ENCODE data around the gene ANAPC7.
"Not testable (repeated sequence)": the region's sequence is repeated elsewhere in the genome, so short reads cannot be mapped to it uniquely, and the experiment has no call there.

Gene ANAPC7, protein sequence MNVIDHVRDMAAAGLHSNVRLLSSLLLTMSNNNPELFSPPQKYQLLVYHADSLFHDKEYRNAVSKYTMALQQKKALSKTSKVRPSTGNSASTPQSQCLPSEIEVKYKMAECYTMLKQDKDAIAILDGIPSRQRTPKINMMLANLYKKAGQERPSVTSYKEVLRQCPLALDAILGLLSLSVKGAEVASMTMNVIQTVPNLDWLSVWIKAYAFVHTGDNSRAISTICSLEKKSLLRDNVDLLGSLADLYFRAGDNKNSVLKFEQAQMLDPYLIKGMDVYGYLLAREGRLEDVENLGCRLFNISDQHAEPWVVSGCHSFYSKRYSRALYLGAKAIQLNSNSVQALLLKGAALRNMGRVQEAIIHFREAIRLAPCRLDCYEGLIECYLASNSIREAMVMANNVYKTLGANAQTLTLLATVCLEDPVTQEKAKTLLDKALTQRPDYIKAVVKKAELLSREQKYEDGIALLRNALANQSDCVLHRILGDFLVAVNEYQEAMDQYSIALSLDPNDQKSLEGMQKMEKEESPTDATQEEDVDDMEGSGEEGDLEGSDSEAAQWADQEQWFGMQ

DNA sequence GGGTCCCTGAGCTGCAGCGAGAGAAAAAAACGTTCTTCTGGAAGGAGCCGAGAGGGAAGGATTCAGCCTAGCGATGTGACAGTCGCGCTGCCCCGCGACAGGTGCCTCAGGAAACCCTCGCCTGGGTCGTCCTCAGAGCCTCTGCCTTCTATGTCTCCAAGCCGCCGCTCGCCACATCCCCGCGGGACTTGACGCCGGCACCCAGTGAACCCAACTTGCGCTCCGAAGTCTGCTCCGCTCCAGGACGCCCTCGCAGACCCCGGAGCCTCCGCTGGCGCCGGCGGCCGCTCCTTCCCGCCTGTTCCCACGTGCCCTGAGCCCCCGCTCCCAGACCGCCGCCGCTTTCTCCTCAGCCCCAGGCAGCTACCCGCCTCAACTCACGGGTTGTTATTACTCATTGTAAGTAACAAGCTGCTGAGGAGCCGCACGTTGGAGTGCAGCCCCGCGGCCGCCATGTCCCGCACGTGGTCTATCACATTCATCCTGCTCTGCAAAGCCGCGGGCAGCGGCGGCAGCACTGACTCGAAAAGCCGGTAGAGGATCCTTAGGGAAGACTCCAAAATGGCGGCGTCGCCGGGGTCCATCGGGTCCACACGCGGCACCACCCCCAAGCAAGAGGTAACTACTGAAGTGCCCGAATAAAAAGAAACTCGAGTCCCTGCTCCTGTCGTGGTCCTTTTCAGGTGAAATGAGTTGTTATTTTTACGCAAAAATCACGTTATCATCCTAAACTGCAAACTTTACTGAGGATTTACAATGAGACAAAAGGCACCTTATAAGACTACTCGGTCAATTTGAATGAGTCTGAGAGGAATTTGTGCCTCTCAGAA, at the start of gene ANAPC7:
ANAPC7 (minus strand) TSS at position 563 of the 830 bp plus-strand sequence; CDS start at position 482, 81 bp downstream.
- TF ChIP-seq, protein P1, sequence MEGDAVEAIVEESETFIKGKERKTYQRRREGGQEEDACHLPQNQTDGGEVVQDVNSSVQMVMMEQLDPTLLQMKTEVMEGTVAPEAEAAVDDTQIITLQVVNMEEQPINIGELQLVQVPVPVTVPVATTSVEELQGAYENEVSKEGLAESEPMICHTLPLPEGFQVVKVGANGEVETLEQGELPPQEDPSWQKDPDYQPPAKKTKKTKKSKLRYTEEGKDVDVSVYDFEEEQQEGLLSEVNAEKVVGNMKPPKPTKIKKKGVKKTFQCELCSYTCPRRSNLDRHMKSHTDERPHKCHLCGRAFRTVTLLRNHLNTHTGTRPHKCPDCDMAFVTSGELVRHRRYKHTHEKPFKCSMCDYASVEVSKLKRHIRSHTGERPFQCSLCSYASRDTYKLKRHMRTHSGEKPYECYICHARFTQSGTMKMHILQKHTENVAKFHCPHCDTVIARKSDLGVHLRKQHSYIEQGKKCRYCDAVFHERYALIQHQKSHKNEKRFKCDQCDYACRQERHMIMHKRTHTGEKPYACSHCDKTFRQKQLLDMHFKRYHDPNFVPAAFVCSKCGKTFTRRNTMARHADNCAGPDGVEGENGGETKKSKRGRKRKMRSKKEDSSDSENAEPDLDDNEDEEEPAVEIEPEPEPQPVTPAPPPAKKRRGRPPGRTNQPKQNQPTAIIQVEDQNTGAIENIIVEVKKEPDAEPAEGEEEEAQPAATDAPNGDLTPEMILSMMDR (IDR thresholded peaks at IDR 0.05), result no peak

DNA sequence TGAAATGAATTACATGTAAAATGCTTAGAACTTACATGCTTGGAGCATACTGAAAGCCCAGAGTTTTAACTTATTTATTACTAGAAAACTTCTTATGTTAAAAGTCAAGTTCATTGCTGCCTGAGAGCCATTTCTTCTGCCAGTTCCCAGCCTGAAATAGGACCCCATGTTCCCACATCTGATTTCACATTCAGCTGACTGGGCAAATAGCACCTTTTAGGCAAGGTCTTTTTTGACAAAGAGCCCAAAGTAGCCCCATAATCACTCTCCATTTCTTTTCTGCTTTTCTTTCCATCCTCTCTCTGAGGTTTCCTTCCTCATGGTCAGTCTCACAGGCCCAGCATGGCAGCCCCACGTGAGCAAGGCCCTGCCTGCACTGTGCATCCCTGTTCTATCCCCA, 47.8 kb upstream of the ANAPC7 start:
- Histone ChIP-seq H3K27ac (peak overlapping the region in 1 of 2 donors; percentile 5), H3K4me3 (no peak overlapping the region)
- TF ChIP-seq, protein P1 (IDR thresholded peaks at IDR 0.05), result no peak
- DNase-seq (ENCODE audit: low spot score), result no peak

More for the DNA sequence above, at the start of gene ANAPC7:
- DNase-seq (ENCODE audit: low spot score), result peak; percentile 94
- Histone ChIP-seq H3K4me3 (peak within 1 kb of the TSS; percentile 99), H3K27ac (peak within 1 kb of the TSS; percentile 68 to 87)

DNA sequence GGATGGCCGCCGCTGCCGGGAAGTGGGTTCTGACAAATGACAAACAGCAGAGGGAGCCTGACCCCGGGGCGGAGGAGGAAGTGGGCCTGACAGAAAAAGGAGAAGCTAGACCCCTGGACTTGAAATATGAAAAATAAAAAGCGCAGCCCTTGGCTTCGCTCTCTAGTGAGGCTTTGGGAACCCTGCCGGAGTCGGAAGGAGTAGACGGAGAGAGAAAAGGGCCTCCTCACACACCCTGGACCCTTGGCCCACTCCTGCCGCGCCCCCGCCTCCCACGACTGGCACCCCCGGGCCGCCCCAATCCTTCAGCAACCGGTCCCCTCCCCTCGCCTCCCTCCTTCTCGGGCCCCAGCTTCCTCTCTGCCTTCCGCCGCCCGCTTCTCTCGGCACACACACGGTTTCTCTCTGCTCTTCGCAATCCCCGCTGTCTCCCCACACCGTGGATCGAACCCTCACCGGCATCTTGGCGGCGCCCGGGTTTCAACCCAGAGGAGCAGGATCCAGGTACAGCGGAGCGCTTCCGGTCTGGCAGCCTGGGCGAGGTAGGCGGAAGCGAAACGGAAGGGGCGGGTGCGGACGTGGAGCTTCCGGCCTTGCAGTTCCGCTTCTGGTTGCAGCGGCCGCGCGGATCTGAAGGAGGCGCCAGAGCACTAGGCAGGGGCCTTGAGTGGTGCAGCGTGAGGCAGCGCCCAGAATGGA, 46.4 kb upstream of the ANAPC7 start, which contains the start of gene ARPC3:
ARPC3 (minus strand) TSS at position 539 of the 699 bp plus-strand sequence; CDS start at position 462, 77 bp downstream.
- TF ChIP-seq, protein P1 (IDR thresholded peaks at IDR 0.05), result peak; percentile 73
- peak within 1 kb of the TSS; percentile 83 to 91 for H3K27ac ChIP-seq
- peak within 1 kb of the TSS; percentile 84 for H3K4me3 ChIP-seq
- DNase-seq (ENCODE audit: low spot score), result peak; percentile 94

DNA sequence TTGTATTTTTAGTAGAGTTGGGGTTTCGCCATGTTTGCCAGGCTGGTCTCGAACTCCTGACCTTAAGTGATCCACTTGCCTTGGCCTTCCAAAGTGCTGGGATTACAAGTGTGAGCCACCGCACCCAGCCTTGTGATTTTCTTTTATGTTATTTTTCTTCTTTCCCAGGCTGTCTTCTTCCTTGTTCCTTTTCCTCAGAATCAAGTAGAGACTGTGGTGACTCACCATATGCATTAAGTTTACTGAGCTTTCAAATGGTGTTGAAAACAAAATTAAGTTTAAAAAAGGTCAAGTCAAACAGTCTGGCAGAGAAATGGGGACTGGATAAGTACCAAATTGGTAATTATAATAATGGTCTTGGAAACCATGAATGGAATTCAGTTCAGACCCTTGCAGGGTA, 40.9 kb upstream of the ANAPC7 start:
- no peak overlapping the region for H3K27ac ChIP-seq
- no peak overlapping the region for H3K4me3 ChIP-seq
- TF ChIP-seq, protein P1 (IDR thresholded peaks at IDR 0.05), result no peak
- no peak for DNase-seq (ENCODE audit: low spot score)

DNA sequence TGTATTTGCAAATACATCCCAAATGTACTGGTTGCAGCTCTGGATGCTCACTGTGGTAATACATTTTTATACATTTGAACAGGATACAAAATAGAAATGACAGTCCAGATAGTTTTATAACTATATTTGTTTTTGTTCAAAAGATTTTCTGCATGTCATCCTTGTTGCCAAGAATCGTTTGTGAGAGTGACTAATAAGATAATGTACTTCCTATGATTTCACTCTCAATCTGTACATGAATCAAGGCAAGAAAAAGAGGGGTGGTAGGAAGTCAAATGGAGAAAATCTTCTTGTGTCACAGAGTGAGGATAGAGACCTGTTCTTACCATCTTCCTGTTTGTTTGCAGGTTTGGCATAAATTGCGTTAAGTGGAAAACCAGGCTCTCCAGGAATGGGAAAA, 32.7 kb upstream of the ANAPC7 start:
- TF ChIP-seq, protein P1 (IDR thresholded peaks at IDR 0.05), result no peak
- Histone ChIP-seq H3K4me3 (no peak overlapping the region), H3K27ac (no peak overlapping the region)
- DNase-seq (ENCODE audit: low spot score), result no peak

DNA sequence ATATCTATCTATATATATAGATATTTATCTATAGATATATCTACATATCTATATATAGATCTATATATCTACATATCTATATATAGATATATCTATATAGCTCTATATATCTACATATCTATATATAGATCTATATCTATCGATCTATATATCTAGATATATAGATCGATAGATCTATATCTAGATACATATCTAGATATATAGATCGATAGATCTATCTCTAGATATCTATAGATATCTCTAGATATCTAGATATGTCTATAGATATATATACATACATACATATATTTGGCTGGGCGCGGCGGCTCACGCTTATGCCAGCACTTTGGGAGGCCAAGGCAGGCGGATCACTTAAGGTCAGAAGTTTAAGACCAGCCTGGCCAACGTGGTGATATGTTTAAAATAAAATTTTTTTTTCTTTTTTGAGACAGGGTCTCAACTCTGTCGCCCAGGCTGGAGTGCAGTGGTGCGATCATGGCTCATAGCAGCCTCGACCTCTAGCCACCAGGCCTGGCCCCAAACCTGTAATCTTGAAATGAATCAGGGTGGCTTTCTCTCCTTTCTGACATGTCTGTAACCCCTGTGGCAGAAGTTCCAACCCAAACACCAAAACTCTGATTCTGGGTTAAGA, 28.6 kb upstream of the ANAPC7 start:
- DNase-seq (ENCODE audit: low spot score), result no peak
- H3K27ac ChIP-seq, result peak overlapping the region in 1 of 2 donors; percentile 23
- H3K4me3 ChIP-seq, result peak overlapping the region; percentile 61
- TF ChIP-seq, protein P1 (IDR thresholded peaks at IDR 0.05), result no peak

DNA sequence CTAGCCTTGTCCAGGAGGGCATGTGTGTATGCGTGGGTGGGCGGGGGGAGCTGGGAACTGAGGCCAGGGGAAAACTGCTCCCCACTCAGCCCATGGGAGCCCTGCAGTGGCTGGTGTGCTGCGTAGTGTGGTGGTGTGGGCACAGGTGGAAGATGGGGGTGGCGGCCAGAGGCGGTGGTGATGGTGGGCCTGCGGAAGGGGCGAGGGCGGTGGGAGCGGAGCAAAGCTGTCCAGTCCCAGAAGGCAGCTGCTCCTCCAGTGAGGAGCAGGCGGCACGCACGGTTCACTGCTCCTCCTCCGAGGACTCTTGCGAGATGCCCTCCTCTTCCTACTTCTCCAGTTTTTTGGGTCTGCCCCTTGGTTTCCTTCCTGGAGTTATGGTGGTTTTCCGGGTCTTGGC, 26.2 kb upstream of the ANAPC7 start:
- H3K4me3 ChIP-seq; DNase-seq (ENCODE audit: low spot score); H3K27ac ChIP-seq: not testable (repeated sequence)
